Measurements from ENCODE around the gene CDK14.

DNA sequence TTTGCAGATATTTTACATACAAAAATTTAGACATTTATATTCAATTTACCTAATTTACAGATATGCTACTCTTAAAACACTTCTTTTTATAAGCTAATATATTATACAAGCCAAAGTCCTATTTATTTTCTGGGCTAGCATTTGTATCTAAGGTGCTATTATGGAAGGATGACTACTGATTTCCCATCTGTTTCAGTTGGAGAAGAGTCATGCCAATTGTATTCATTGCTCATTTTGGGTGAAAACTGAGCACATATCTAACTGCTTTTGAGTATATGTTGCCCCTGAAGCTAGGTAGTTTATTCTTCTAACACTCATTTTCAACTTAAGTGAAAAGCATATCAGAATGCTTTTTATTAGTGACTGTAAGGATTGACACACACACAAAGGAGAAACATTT is 172.9 kb downstream of the CDK14 start:
- TF ChIP-seq, protein P1, sequence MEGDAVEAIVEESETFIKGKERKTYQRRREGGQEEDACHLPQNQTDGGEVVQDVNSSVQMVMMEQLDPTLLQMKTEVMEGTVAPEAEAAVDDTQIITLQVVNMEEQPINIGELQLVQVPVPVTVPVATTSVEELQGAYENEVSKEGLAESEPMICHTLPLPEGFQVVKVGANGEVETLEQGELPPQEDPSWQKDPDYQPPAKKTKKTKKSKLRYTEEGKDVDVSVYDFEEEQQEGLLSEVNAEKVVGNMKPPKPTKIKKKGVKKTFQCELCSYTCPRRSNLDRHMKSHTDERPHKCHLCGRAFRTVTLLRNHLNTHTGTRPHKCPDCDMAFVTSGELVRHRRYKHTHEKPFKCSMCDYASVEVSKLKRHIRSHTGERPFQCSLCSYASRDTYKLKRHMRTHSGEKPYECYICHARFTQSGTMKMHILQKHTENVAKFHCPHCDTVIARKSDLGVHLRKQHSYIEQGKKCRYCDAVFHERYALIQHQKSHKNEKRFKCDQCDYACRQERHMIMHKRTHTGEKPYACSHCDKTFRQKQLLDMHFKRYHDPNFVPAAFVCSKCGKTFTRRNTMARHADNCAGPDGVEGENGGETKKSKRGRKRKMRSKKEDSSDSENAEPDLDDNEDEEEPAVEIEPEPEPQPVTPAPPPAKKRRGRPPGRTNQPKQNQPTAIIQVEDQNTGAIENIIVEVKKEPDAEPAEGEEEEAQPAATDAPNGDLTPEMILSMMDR (IDR thresholded peaks at IDR 0.05): no peak
- no peak for TF ChIP-seq POLR2A (IDR thresholded peaks at IDR 0.05)

Data from stomach (tissue), 4 donors.